Lower lobe of right lung (tissue), 2 donors: ENCODE results near the gene MS4A8. TPM values are rescaled to one million over a fixed set of nuclear protein-coding genes. Genes with fewer than 3 reads are reported as not detected.

Experiments
- ATAC-seq, 2 donors: fragments of 200-7000 bp; cut with Tn5 transposase; one replicate each; pipeline ENCODE4 v1.9.1; 2020 to 2022; ENCODE audit warnings: mild to moderate bottlenecking in 2 of 2, moderate library complexity in 2 of 2
- DNase-seq: peaks from one replicate; pipeline ENCODE4 v3.0.0-alpha.2; 2020
- H3K27ac ChIP-seq: fragments of 200-600 bp; one replicate; pipeline ENCODE4 v1.8.0; 2022
- H3K27me3 ChIP-seq: fragments of 200-600 bp; one replicate; pipeline ENCODE4 v1.8.0; 2022; ENCODE audit warnings: low read depth
- H3K36me3 ChIP-seq: fragments of 200-600 bp; one replicate; pipeline ENCODE4 v1.8.0; 2022; ENCODE audit warnings: mild to moderate bottlenecking
- H3K4me1 ChIP-seq: fragments of 200-600 bp; one replicate; pipeline ENCODE4 v1.8.0; 2022
- H3K4me3 ChIP-seq: fragments of 200-600 bp; one replicate; pipeline ENCODE4 v1.8.0; 2022; ENCODE audit warnings: mild to moderate bottlenecking
- H3K9me3 ChIP-seq: fragments of 200-600 bp; one replicate; pipeline ENCODE4 v1.8.0; 2022
- intact Hi-C: fragments of 100-400 bp; cut with DNase I; formaldehyde crosslinking; loops from one replicate; pipeline ENCODE4 v1.11.0; 2022
- total RNA-seq: library from RNA; stranded (reverse); fragmentation: NEBNext Ultra II Directional; extraction: Animal tissue kit (Norgen Biotek cat#: 25700); gene quantifications from one replicate; pipeline ENCODE4 v1.2.1, GENCODE V29; 2021
- TF ChIP-seq, protein P1 (sequence below): fragments of 200-600 bp; IDR thresholded peaks from one replicate; pipeline ENCODE4 v1.8.0; 2022; ENCODE audit warnings: antibody characterized with exemption, mild to moderate bottlenecking
- donor health status: DM: no; HTN: yes; CAD: no; lungs with severe emphysema.

Gene MS4A8
- total RNA-seq, 1 donor from 2014 or later = 33.5 TPM

DNA sequence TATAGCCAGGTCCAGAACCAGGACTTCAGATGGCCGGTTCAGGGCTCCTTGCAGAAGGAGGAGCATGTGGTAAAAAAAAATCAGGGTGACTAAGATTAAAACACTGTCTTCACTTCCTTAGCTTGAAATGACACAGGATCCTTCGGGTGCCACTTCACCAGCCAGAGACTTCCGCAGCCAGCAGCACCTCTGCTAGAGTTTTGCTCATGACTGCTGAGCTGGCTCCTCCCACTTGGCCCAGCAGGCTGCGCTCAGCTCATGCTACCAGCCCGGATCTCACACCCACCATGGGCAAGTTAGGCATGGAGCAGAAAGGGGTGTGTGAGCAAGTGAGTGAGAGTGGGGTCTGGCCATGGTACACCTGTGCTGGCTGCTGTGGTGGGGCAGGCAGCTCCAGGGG is 18.5 kb downstream of the MS4A8 start:
- TF ChIP-seq, protein P1, sequence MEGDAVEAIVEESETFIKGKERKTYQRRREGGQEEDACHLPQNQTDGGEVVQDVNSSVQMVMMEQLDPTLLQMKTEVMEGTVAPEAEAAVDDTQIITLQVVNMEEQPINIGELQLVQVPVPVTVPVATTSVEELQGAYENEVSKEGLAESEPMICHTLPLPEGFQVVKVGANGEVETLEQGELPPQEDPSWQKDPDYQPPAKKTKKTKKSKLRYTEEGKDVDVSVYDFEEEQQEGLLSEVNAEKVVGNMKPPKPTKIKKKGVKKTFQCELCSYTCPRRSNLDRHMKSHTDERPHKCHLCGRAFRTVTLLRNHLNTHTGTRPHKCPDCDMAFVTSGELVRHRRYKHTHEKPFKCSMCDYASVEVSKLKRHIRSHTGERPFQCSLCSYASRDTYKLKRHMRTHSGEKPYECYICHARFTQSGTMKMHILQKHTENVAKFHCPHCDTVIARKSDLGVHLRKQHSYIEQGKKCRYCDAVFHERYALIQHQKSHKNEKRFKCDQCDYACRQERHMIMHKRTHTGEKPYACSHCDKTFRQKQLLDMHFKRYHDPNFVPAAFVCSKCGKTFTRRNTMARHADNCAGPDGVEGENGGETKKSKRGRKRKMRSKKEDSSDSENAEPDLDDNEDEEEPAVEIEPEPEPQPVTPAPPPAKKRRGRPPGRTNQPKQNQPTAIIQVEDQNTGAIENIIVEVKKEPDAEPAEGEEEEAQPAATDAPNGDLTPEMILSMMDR = no peak
- ATAC-seq = no peak

DNA sequence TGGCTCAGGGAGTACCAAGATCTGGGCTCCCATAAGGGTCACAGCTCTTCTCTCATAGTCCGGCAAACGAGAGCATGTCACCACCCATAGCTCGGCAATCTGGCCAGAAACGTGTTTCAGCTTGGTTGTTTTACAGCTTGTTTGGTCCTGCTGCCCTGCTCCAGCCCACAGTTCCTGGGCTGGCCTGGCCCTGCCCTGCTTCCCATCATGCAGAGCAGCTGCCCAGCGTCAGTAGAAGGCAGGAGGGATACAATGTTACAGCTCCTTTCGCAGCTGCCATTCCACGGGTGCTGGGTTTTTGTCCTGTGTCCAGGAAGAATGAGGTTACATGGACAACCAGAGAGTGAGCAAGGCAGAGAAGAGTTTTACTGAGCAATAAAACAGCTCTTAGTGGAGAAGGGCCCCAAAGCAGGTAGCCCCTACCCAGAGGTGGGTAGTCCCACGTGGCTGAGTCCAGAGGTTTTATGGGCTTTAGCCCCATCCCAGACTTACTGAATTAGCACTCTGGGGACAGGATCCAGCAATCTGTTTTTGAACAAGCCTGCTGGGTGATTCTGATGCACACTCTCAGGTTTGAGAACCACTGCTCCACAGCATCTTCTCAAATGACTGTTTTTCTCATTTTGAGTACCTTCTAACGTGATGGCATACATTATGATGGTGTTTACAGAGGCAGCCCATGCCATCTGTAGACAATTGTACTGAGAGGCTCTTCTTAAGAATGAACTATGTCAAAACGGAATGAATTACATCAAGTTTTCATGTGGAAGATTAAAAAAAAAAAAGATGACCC is 19.3 kb downstream of the MS4A8 start:
- Histone ChIP-seq H3K4me1 (no peaks in the 10 kb centered on the region), H3K4me3 (no peak overlapping the region), H3K9me3 (no peaks in the 10 kb centered on the region), H3K36me3 (no peaks in the 10 kb centered on the region), H3K27ac (no peak overlapping the region), H3K27me3 (peaks cover 6% of the 10 kb centered on the region)
- DNase-seq (no peak), ATAC-seq (no peak)
- intact Hi-C loops = no loop called here
- TF ChIP-seq, protein P1 = no peak

More for the DNA sequence above, 18.5 kb downstream of the MS4A8 start:
- Histone ChIP-seq H3K36me3 (no peaks in the 10 kb centered on the region), H3K9me3 (no peaks in the 10 kb centered on the region), H3K4me3 (no peak overlapping the region), H3K27me3 (peaks cover 6% of the 10 kb centered on the region), H3K4me1 (no peaks in the 10 kb centered on the region), H3K27ac (no peak overlapping the region)
- intact Hi-C loops = no loop called here
- DNase-seq = no peak

DNA sequence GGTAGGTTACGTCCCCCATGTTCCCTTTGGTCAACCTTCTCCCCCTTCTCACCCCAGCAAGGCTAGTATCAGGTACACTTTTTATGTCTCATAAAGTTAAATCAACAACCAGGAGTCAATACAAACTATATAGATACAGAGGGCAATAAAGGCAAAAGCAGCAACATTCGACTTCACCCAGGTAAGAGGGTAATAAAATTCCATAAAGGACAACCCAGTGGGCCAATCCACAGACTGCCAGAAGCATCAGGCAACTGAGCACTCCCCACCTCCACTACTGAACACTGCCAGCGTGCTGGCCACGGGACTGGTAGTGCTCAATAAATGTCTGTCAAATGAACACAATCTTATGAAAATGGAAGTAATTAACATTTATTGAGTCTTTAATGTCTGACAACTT is 20.0 kb downstream of the MS4A8 start:
- DNase-seq (no peak), ATAC-seq (no peak)
- Histone ChIP-seq H3K4me3 (no peak overlapping the region), H3K4me1 (no peaks in the 10 kb centered on the region), H3K36me3 (no peaks in the 10 kb centered on the region), H3K9me3 (no peaks in the 10 kb centered on the region), H3K27ac (no peak overlapping the region), H3K27me3 (peaks cover 6% of the 10 kb centered on the region)
- intact Hi-C loops = no loop called here
- TF ChIP-seq, protein P1 = no peak

DNA sequence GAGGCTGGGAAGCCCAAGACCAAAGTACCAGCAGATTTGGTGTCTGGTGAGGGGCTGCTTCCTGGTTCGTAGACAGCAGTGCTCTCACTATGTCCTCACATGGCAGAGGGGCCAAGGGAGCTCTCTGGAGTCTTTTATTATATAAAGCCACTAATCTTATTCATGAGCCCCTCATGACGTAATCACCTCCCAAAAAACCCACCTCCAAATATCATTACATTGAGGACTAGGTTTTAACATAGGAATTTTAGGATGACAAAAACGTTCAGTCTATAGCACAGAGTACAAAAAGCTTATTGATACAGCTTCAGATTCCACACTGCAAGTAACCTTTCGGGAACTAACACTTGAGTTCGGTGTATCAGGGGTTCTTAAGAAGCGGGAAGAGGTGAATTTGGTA is 21.0 kb downstream of the MS4A8 start:
- H3K9me3 ChIP-seq = no peaks in the 10 kb centered on the region
- H3K27me3 ChIP-seq = peaks cover 6% of the 10 kb centered on the region
- ATAC-seq = no peak

DNA sequence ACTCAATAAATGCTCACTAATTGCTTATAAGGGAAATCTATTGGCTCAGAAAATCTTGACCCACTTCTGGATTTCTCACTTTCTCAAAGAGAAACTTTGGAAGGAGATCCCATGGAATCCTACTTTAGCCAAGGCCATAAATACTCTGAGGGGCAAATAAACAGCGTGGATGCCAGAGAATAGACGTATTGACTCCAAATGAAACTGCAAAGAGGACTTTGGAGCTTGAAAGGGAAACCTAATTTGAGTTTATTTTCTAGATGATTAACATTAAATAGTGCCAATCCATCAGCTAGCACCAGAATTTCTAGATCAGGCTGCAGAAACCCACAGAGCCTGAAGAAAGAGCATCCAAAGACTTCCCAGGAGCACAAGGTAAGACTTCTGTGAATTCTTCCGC is 25.0 kb downstream of the MS4A8 start, which contains the start of gene MS4A18:
Gene MS4A18 (plus strand): TSS at position 301 of the 400 bp plus-strand sequence.
- ATAC-seq = no peak
- TF ChIP-seq, protein P1 = no peak

More for the DNA sequence above, 21.0 kb downstream of the MS4A8 start:
- Histone ChIP-seq H3K36me3 (no peaks in the 10 kb centered on the region), H3K4me3 (no peak overlapping the region), H3K27ac (no peak overlapping the region), H3K4me1 (no peaks in the 10 kb centered on the region)
- no peak for DNase-seq
- intact Hi-C loops = no loop called here
- TF ChIP-seq, protein P1 = no peak

More for the DNA sequence above, 25.0 kb downstream of the MS4A8 start, which contains the start of gene MS4A18:
- Histone ChIP-seq H3K4me3 (no peak within 1 kb of the TSS), H3K36me3 (no peaks in the 10 kb centered on the region), H3K4me1 (no peaks in the 10 kb centered on the region), H3K27me3 (no peaks in the 10 kb centered on the region), H3K9me3 (no peaks in the 10 kb centered on the region), H3K27ac (no peak within 1 kb of the TSS)
- no peak for DNase-seq
- intact Hi-C loops = no loop called here
